Thyroid gland (tissue), 4 donors: ENCODE data around the gene ATPAF1. TPM values are rescaled to one million over a fixed set of nuclear protein-coding genes. Genes with fewer than 3 reads are reported as not detected.
A peak's percentile ranks its signal among the peaks of the same experiment; 100 is the strongest.

ENCODE experiments used
- DNase-seq, 2 donors: peaks; one replicate each; pipeline ENCODE4 v3.0.0-alpha.2; 2019
- H3K27ac ChIP-seq, 3 donors: fragments of 200-600 bp; sonication (generic); 1 replicate in 2 of 3; 2 replicates in 1 of 3; pipeline ENCODE4 v1.5.1; 2016 to 2019; ENCODE audit warnings: mild to moderate bottlenecking in 1 of 3, moderate library complexity in 1 of 3
- H3K27me3 ChIP-seq: fragments of 200-600 bp; sonication (generic); one replicate; pipeline ENCODE4 v1.5.1; 2019
- H3K36me3 ChIP-seq, 2 donors: fragments of 200-600 bp; sonication (generic); one replicate each; pipeline ENCODE4 v1.5.1; 2016 to 2019
- H3K4me1 ChIP-seq, 2 donors: fragments of 200-600 bp; sonication (generic); one replicate each; pipeline ENCODE4 v1.5.1; 2017 to 2019
- H3K4me3 ChIP-seq, 3 donors: fragments of 200-600 bp; sonication (generic); replicated peaks in 1 of 3; 1 replicate in 2 of 3; 2 replicates in 1 of 3; pipeline ENCODE4 v1.5.1; 2016; ENCODE audit warnings: mild to moderate bottlenecking in 1 of 3
- H3K9me3 ChIP-seq: fragments of 200-600 bp; sonication (generic); one replicate; pipeline ENCODE4 v1.5.1; 2017
- CTCF ChIP-seq, 6 experiments: fragments of 200-600 bp in 3 of 6; fragments of 450-650 bp in 3 of 6; sonication (generic) in 3 of 6; IDR thresholded peaks; one replicate each; pipeline ENCODE4 v1.5.1; 2016 to 2019; ENCODE audit warnings: antibody characterized with exemption in 6 of 6, mild to moderate bottlenecking in 2 of 6, inconsistent platforms in 1 of 6, moderate library complexity in 1 of 6
- POLR2A ChIP-seq, 2 donors: fragments of 450-650 bp; IDR thresholded peaks; one replicate each; pipeline ENCODE4 v1.6.1; 2017; ENCODE audit warnings: antibody characterized with exemption in 2 of 2, mild to moderate bottlenecking in 2 of 2, moderate library complexity in 1 of 2
- WGBS, 2 donors: methylation state at CpG; one replicate each; pipeline ENCODE4 v1.1.5; 2017; 5-methylcytosine and 5-hydroxymethylcytosine counted together
- intact Hi-C: fragments of 100-400 bp; cut with DNase I; formaldehyde crosslinking; loops from one replicate; pipeline ENCODE4 v1.15.1; 2023
- total RNA-seq, 4 donors: library from RNA; depleted of rRNA; stranded (reverse); fragments of >200 nt; gene quantifications; one replicate each; pipeline ENCODE4 v1.2.3, GENCODE V29; 2016

ATPAF1 gene
- total RNA-seq, 4 donors from 2014 or later: 48.0 to 85.6 (median 56.3) TPM

GRCh38 chr1:46647611-46648010 is 20.6 kb downstream of the ATPAF1 start:
- TF ChIP-seq CTCF (IDR thresholded peaks at IDR 0.05): no peak
- no peak for TF ChIP-seq POLR2A (IDR thresholded peaks at IDR 0.05)
- Histone ChIP-seq H3K27ac (no peak overlapping the region), H3K27me3 (no peaks in the 10 kb centered on the region), H3K9me3 (no peaks in the 10 kb centered on the region), H3K4me3 (no peak overlapping the region), H3K4me1 (peaks cover 8 to 14% of the 10 kb centered on the region in 2 donors), H3K36me3 (peaks cover 7 to 9% of the 10 kb centered on the region in 2 donors)
- no peak for DNase-seq
- intact Hi-C loops: no loop called here
- 97 to 100% methylated on average over 3 of the region's 3 CpGs for WGBS, 2 donors

GRCh38 chr1:46646844-46647243 is 21.3 kb downstream of the ATPAF1 start:
- TF ChIP-seq CTCF (IDR thresholded peaks at IDR 0.05): no peak
- TF ChIP-seq POLR2A (IDR thresholded peaks at IDR 0.05): no peak
- H3K36me3 ChIP-seq: peaks cover 3 to 7% of the 10 kb centered on the region in 2 donors
- H3K27me3 ChIP-seq: no peaks in the 10 kb centered on the region
- no peaks in the 10 kb centered on the region for H3K9me3 ChIP-seq
- DNase-seq: no peak
- 91 to 92% methylated on average over 2 of the region's 2 CpGs for WGBS, 2 donors
- H3K27ac ChIP-seq: no peak overlapping the region
- peaks cover 8 to 18% of the 10 kb centered on the region in 2 donors for H3K4me1 ChIP-seq
- H3K4me3 ChIP-seq: no peak overlapping the region
- intact Hi-C loops: no loop called here

- H3K27me3 ChIP-seq: no peaks in the 10 kb centered on the region
- no peak for TF ChIP-seq CTCF (IDR thresholded peaks at IDR 0.05)
- DNase-seq: no peak
- peaks cover 2 to 7% of the 10 kb centered on the region in 2 donors for H3K36me3 ChIP-seq
- peaks cover 8 to 18% of the 10 kb centered on the region in 2 donors for H3K4me1 ChIP-seq
- intact Hi-C loops: no loop called here
- 92 to 94% methylated on average over 1 of the region's 1 CpG for WGBS, 2 donors
- no peaks in the 10 kb centered on the region for H3K9me3 ChIP-seq
- no peak overlapping the region for H3K27ac ChIP-seq
- H3K4me3 ChIP-seq: no peak overlapping the region
Observed at GRCh38 chr1:46646331-46646730, 21.8 kb downstream of the ATPAF1 start.

GRCh38 chr1:46645815-46646214 is 22.3 kb downstream of the ATPAF1 start:
- H3K27me3 ChIP-seq: no peaks in the 10 kb centered on the region

GRCh38 chr1:46643368-46643775 is 24.8 kb downstream of the ATPAF1 start:
- intact Hi-C loops: no loop called here
- no peaks in the 10 kb centered on the region for H3K36me3 ChIP-seq
- H3K9me3 ChIP-seq: no peaks in the 10 kb centered on the region
- peak; percentile 7 to 49 for DNase-seq
- no peak overlapping the region for H3K4me3 ChIP-seq
- H3K4me1 ChIP-seq: peaks cover 8 to 18% of the 10 kb centered on the region in 2 donors
- TF ChIP-seq CTCF (IDR thresholded peaks at IDR 0.05) (no peak), POLR2A (IDR thresholded peaks at IDR 0.05) (no peak)
- H3K27ac ChIP-seq: no peak overlapping the region
- no peaks in the 10 kb centered on the region for H3K27me3 ChIP-seq

More at GRCh38 chr1:46645815-46646214, 22.3 kb downstream of the ATPAF1 start:
- Histone ChIP-seq H3K9me3 (no peaks in the 10 kb centered on the region), H3K4me3 (no peak overlapping the region), H3K27ac (no peak overlapping the region), H3K36me3 (peaks cover 2 to 7% of the 10 kb centered on the region in 2 donors), H3K4me1 (peaks cover 8 to 18% of the 10 kb centered on the region in 2 donors)
- no peak for TF ChIP-seq CTCF (IDR thresholded peaks at IDR 0.05)
- no peak for TF ChIP-seq POLR2A (IDR thresholded peaks at IDR 0.05)
- DNase-seq: no peak
- intact Hi-C loops: no loop called here
- 89 to 95% methylated on average over 4 of the region's 4 CpGs for WGBS, 2 donors
